ENCODE measurements around the gene GNL1. TPM values are rescaled to one million over a fixed set of nuclear protein-coding genes. Genes with fewer than 3 reads are reported as not detected.
"Not testable (repeated sequence)": the region's sequence is repeated elsewhere in the genome, so short reads cannot be mapped to it uniquely, and the experiment has no call there.

Gene GNL1
- total RNA-seq, 3 donors from 2014 or later: 37.8 to 48.1 (median 45.9) TPM

DNA sequence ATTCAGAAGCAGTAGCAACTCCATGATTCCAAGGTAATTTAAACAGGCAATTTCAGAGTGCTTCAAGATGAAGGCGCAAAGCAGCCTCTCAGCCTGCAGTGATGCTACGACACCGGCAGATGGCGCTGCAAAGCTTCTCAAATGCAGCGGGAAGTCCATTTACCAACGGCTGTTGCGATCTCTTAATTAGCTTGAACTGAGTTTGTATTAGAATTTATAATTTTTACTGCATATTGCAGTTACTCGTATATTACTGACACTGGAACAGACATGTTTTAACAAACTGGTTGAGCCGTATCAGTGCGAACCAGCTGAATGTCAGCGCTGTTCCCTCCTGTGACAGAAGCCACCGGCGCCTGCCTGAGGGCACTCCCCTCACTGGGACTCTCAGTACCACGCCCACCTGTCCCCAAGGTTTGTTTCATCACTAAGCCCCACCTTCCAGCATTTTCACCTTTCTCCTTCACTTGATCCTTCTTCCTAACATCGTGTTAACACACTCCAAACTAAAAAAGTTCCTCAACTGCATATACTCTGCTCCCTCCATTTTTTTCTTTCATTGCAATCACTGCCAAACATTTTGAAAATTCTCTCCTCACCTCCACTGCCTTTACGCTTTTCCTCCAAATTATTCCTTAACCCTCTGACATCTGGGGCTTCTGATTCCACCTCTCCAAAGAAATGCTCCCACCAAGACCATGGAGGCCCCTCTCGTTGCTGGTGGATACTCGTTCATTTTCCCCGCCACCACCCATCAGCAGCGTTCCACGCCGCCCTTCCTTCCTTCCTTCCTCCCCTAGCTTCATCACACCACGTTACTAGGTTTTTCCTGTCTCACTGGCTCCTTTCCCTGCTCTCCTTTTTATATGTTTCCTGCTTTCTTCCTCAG, 14.5 kb downstream of the GNL1 start:
- H3K4me3 ChIP-seq: no peak overlapping the region
- H3K36me3 ChIP-seq (ENCODE audit: low read depth): no peaks in the 10 kb centered on the region
- peaks cover 5% of the 10 kb centered on the region for H3K4me1 ChIP-seq (ENCODE audit: low read depth)
- TF ChIP-seq, protein P1, sequence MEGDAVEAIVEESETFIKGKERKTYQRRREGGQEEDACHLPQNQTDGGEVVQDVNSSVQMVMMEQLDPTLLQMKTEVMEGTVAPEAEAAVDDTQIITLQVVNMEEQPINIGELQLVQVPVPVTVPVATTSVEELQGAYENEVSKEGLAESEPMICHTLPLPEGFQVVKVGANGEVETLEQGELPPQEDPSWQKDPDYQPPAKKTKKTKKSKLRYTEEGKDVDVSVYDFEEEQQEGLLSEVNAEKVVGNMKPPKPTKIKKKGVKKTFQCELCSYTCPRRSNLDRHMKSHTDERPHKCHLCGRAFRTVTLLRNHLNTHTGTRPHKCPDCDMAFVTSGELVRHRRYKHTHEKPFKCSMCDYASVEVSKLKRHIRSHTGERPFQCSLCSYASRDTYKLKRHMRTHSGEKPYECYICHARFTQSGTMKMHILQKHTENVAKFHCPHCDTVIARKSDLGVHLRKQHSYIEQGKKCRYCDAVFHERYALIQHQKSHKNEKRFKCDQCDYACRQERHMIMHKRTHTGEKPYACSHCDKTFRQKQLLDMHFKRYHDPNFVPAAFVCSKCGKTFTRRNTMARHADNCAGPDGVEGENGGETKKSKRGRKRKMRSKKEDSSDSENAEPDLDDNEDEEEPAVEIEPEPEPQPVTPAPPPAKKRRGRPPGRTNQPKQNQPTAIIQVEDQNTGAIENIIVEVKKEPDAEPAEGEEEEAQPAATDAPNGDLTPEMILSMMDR (IDR thresholded peaks at IDR 0.05): peak; percentile 95
- no peaks in the 10 kb centered on the region for H3K9me3 ChIP-seq
- ATAC-seq (peak; percentile 92), DNase-seq (peak; percentile 79 to 85 (median 85))
- intact Hi-C loops (cut with DNase I, micrococcal nuclease): loop anchor here in 1 of 2 donors (5.0 to 10.0 kb wide), 2 partner anchors 59 to 63 kb away; no protein-coding TSS in a partner anchor

DNA sequence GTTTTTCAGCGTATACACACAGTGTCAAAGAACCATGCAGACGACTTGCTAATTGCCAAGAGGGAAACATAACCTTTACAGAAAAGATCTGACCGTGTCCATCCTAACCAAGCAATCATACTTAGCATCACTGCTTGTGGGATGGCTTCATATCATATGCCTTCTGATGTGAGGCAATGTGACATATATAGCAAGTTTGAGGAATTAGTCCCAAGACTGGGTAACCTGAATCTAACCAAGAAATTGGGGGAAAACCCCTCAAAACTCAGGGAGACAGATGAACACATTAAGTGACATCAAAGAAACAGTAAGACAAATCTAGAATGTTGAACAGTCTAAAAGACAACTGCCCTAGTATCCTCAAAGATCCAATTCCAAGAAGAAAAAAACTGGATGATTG, 18.4 kb downstream of the GNL1 start:
- no peaks in the 10 kb centered on the region for H3K9me3 ChIP-seq
- no peak for ATAC-seq
- no peak for DNase-seq
- H3K4me1 ChIP-seq (ENCODE audit: low read depth): peaks cover 5% of the 10 kb centered on the region
- TF ChIP-seq, protein P1 (IDR thresholded peaks at IDR 0.05): no peak
- H3K4me3 ChIP-seq: no peak overlapping the region
- intact Hi-C loops (cut with DNase I, micrococcal nuclease): no loop called here
- no peaks in the 10 kb centered on the region for H3K36me3 ChIP-seq (ENCODE audit: low read depth)

DNA sequence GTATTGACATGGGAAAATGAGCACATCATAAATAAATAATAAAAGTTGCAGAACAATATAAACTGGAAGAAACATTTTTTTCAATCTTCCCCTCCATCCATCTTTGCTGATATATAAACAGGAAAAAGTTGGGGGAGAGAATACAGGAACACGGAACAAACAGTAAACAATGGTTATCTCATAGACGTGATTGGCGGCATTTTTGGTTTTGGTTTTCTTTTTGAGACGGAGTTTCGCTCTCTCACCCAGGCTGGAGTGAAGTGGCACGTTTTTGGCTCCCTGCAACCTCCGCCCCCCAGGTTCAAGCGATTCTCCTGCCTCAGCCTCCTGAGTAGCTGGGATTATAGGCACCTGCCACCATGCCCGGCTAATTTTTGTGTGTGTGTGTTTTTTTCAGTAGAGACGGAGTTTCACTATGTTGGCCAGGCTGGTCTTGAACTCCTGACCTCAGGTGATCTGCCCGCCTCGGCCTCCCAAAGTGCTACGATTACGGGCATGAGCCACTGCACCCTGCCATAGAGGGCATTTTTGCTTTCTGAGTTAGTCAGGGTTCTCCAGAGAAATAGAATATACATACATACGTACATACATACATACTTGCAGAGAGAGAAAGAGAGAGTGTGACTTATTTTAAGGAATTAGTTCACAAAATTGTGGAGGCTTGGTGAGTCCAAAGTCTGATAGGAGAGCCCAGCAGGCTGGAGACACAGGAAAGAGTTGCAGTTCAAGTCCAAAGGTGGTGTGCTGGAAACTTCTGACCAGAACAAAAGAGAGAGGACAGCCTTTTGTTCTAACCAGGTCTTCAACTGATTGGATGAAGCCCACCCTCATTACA, 22.6 kb downstream of the GNL1 start:
- no peak overlapping the region for H3K4me3 ChIP-seq
- no peak for DNase-seq
- TF ChIP-seq, protein P1 (IDR thresholded peaks at IDR 0.05): no peak
- no peaks in the 10 kb centered on the region for H3K36me3 ChIP-seq (ENCODE audit: low read depth)
- no peaks in the 10 kb centered on the region for H3K4me1 ChIP-seq (ENCODE audit: low read depth)
- peak; percentile 60 for ATAC-seq
- intact Hi-C loops (cut with DNase I, micrococcal nuclease): loop anchor here in 1 of 2 donors (5.0 kb wide), 1 partner anchor 46 kb away; the partner anchor contains the start of gene HLA-E
- H3K9me3 ChIP-seq: no peaks in the 10 kb centered on the region

DNA sequence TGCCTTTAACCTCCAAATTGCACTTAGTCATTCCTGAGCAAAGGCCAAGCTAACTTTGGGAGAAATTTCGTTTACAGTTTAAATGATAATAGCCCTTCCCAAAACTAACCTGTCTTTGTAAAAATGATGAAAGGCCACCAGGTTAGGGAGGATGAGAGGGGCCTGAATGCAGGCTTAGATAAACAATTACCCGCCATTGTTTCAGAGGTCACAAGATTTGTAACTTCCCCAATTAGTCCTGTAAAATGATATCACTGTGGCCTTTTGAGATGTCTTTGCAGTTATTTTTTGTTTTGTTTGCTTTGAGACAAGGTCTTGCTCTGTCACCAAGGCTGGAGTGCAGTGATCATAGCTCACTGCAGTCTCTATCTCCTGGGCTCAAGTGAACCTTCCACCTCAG, 26.3 kb downstream of the GNL1 start:
- intact Hi-C loops (cut with DNase I, micrococcal nuclease): loop anchor here in 1 of 2 donors (5.0 kb wide), 1 partner anchor 43 kb away; the partner anchor contains the start of gene HLA-E
- ATAC-seq: no peak
- Histone ChIP-seq H3K4me1 (ENCODE audit: low read depth) (peaks cover 2% of the 10 kb centered on the region), H3K9me3 (no peaks in the 10 kb centered on the region), H3K4me3 (no peak overlapping the region), H3K36me3 (ENCODE audit: low read depth) (no peaks in the 10 kb centered on the region)
- TF ChIP-seq, protein P1 (IDR thresholded peaks at IDR 0.05): no peak
- no peak for DNase-seq

DNA sequence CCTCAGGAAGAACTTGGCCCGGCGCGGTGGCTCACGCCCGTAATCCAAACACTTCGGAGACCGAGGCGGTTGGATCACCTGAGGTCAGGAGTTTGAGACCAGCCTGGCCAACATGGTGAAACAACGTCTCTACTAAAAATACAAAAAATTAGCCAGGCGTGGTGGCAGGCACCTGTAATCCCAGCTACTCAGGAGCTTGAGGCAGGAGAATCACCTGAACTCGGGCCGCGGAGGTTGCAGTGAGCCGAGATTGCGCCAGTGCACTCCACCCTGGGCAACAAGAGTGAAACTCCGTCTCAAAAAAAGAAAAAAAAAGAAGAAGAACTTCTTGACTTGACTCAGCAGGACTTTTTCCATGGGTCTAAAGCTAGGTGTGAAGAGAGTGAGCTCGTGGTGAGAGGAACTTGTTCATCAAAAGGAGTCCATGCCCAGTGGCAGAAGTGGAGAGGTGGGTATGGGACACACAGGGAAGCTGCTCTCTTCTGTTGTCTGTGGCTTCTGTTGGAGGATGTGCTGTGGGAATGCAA, 26.9 kb downstream of the GNL1 start:
- ATAC-seq: peak; percentile 3
- H3K9me3 ChIP-seq; H3K36me3 ChIP-seq (ENCODE audit: low read depth); H3K4me3 ChIP-seq; DNase-seq; H3K4me1 ChIP-seq (ENCODE audit: low read depth); intact Hi-C loops (cut with DNase I, micrococcal nuclease): not testable (repeated sequence)

DNA sequence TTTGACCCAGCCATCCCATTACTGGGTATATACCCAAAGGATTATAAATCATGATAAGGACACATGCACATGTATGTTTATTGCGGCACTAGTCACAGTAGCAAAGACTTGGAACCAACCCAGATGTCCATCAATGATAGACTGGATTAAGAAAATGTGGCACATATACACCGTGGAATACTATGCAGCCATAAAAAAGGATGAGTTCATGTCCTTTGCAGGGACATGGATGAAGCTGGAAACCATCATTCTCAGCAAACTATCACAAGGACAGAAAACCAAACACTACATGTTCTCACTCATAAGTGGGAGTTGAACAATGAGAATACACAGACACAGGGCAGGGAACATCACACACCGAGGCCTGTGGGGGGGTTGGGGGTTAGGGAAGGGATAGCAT, 29.8 kb downstream of the GNL1 start:
- H3K9me3 ChIP-seq; ATAC-seq; DNase-seq; H3K36me3 ChIP-seq (ENCODE audit: low read depth); H3K4me3 ChIP-seq; H3K4me1 ChIP-seq (ENCODE audit: low read depth); intact Hi-C loops (cut with DNase I, micrococcal nuclease): not testable (repeated sequence)

DNA sequence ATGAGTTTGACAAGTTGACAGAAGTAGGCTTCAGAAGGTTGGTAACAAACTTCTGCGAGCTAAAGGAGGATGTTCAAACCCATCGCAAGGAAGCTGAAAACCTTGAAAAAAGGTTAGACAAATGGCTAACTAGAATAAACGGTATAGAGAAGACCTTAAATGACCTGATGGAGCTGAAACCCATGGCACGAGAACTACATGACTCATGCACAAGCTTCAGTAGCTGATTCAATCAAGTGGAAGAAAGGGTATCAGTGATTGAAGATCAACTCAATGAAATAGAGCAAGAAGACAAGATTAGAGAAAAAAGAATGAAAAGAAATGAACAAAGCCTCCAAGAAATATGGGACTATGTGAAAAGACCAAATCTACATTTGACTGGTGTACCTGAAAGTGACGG, 34.3 kb downstream of the GNL1 start:
- H3K9me3 ChIP-seq; intact Hi-C loops (cut with DNase I, micrococcal nuclease); ATAC-seq; DNase-seq; H3K4me3 ChIP-seq; H3K36me3 ChIP-seq (ENCODE audit: low read depth): not testable (repeated sequence)
- peaks cover 10% of the 10 kb centered on the region for H3K4me1 ChIP-seq (ENCODE audit: low read depth)

DNA sequence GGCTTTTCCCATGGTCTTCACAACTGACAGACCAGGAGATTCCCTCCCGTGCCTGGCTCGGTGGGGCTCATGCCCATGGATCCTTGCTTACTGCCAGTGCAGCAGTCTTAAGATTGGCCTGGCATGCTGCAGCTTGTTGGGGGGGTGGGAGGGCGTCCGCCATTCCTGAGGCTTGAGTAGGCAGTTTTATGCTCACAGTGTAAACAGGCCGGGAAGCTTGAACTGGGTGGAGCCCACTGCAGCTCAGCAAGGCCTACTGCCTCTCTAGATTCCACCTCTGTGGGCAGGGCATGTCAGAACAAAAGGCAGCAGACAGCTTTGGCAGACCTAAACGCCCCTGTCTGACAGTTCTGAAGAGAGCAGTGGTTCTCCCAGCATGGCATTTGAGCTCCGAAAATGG, 35.2 kb downstream of the GNL1 start:
- DNase-seq (peak; percentile 69 to 74 (median 73)), ATAC-seq (peak; percentile 66)
- H3K4me3 ChIP-seq; intact Hi-C loops (cut with DNase I, micrococcal nuclease); H3K36me3 ChIP-seq (ENCODE audit: low read depth); H3K9me3 ChIP-seq: not testable (repeated sequence)
- H3K4me1 ChIP-seq (ENCODE audit: low read depth): peaks cover 10% of the 10 kb centered on the region

Data from mucosa of descending colon (tissue), 3 donors.